ENCODE results near the gene CDK6. TPM values are rescaled to one million over a fixed set of nuclear protein-coding genes. Genes with fewer than 3 reads are reported as not detected.
A peak's percentile ranks its signal among the peaks of the same experiment; 100 is the strongest.
"Not testable (repeated sequence)": the region's sequence is repeated elsewhere in the genome, so short reads cannot be mapped to it uniquely, and the experiment has no call there.

CDK6 gene
- total and polyA plus RNA-seq, 4 donors, result 1.6 to 66.4 (median 12.1) TPM

DNA sequence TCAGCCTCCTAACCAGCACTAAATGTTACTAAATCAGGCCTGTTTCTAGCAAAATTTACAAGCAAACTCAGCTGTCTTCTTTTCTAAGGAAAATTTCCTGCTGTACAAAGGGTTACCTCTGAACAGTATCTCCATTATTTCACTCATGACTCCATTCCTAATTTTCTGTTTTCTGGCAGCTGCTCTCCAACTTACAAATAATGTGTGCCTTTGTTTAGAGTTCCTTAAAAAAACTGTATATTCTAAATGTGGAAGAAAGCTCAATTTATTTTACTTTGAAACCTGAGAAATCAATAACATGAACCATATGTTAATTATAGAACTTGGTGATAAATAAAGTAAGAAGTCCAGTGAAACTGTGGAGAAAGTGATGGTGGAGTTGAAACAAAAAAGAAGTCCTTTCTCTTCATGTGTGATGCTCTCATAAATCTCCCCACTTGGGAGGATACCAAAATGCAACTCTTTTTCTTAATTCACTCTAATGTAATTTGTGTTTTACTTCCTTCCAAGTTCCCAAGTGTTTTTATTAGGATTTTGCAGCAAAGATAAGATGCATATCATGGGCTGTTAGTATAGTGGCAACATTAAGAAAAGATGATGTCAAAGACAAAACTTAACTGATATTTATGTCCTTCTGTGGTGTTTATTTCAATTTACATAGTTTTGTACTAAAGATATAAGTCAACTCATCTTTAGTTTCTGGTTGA is 74.8 kb downstream of the CDK6 start:
- Histone ChIP-seq H3K4me1 (ENCODE audit: control insufficient read depth in 5 of 5, insufficient read depth in 5 of 5, low read length in 5 of 5) (peaks cover 0 to 17% (median 1%) of the 10 kb centered on the region in 5 donors), H3K27ac (ENCODE audit: low read depth in 1 of 2, low read length in 1 of 2) (no peak overlapping the region), H3K4me3 (no peak overlapping the region), H3K36me3 (ENCODE audit: control insufficient read depth in 4 of 4, insufficient read depth in 4 of 4, low read length in 4 of 4) (peaks cover 0 to 7% (median 2%) of the 10 kb centered on the region in 4 donors), H3K9ac (ENCODE audit: insufficient read depth in 1 of 2, low read length in 2 of 2) (no peak overlapping the region), H3K9me3 (ENCODE audit: control insufficient read depth in 4 of 4, insufficient read depth in 3 of 4, low read length in 3 of 4) (no peaks in the 10 kb centered on the region), H3K27me3 (ENCODE audit: control insufficient read depth in 3 of 3, insufficient read depth in 3 of 3, low read length in 2 of 3) (no peaks in the 10 kb centered on the region)
- peak in 1 of 3 donors; percentile 36 for DNase-seq
- ATAC-seq (ENCODE audit: insufficient read depth, low FRiP score), result no peak
- TF ChIP-seq, protein P1, sequence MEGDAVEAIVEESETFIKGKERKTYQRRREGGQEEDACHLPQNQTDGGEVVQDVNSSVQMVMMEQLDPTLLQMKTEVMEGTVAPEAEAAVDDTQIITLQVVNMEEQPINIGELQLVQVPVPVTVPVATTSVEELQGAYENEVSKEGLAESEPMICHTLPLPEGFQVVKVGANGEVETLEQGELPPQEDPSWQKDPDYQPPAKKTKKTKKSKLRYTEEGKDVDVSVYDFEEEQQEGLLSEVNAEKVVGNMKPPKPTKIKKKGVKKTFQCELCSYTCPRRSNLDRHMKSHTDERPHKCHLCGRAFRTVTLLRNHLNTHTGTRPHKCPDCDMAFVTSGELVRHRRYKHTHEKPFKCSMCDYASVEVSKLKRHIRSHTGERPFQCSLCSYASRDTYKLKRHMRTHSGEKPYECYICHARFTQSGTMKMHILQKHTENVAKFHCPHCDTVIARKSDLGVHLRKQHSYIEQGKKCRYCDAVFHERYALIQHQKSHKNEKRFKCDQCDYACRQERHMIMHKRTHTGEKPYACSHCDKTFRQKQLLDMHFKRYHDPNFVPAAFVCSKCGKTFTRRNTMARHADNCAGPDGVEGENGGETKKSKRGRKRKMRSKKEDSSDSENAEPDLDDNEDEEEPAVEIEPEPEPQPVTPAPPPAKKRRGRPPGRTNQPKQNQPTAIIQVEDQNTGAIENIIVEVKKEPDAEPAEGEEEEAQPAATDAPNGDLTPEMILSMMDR (IDR thresholded peaks at IDR 0.05; ENCODE audit: control extremely low read depth, extremely low read depth), result no peak

GRCh38 chr7:92758796-92759431 is 77.5 kb downstream of the CDK6 start:
- ATAC-seq (ENCODE audit: insufficient read depth, low FRiP score), result no peak

GRCh38 chr7:92757311-92757910 is 79.0 kb downstream of the CDK6 start:
- H3K27me3 ChIP-seq (ENCODE audit: control insufficient read depth in 3 of 3, insufficient read depth in 3 of 3, low read length in 2 of 3), result not testable (repeated sequence)

More at GRCh38 chr7:92758796-92759431, 77.5 kb downstream of the CDK6 start:
- no peak for DNase-seq
- Histone ChIP-seq H3K9me3 (ENCODE audit: control insufficient read depth in 4 of 4, insufficient read depth in 3 of 4, low read length in 3 of 4) (no peaks in the 10 kb centered on the region), H3K27me3 (ENCODE audit: control insufficient read depth in 3 of 3, insufficient read depth in 3 of 3, low read length in 2 of 3) (no peaks in the 10 kb centered on the region), H3K27ac (ENCODE audit: low read depth in 1 of 2, low read length in 1 of 2) (no peak overlapping the region), H3K36me3 (ENCODE audit: control insufficient read depth in 4 of 4, insufficient read depth in 4 of 4, low read length in 4 of 4) (peaks cover 0 to 7% (median 2%) of the 10 kb centered on the region in 4 donors), H3K4me3 (no peak overlapping the region), H3K9ac (ENCODE audit: insufficient read depth in 1 of 2, low read length in 2 of 2) (no peak overlapping the region), H3K4me1 (ENCODE audit: control insufficient read depth in 5 of 5, insufficient read depth in 5 of 5, low read length in 5 of 5) (peaks cover 0 to 20% (median 0%) of the 10 kb centered on the region in 5 donors)
- WGBS, 2 donors, result 80 to 81% methylated on average over 2 of the region's 2 CpGs
- TF ChIP-seq, protein P1 (IDR thresholded peaks at IDR 0.05; ENCODE audit: control extremely low read depth, extremely low read depth), result no peak

GRCh38 chr7:92755680-92756079 is 80.7 kb downstream of the CDK6 start:
- TF ChIP-seq, protein P1 (IDR thresholded peaks at IDR 0.05; ENCODE audit: control extremely low read depth, extremely low read depth), result no peak
- Histone ChIP-seq H3K4me1 (ENCODE audit: control insufficient read depth in 5 of 5, insufficient read depth in 5 of 5, low read length in 5 of 5) (peaks cover 0 to 21% (median 0%) of the 10 kb centered on the region in 5 donors), H3K9ac (ENCODE audit: insufficient read depth in 1 of 2, low read length in 2 of 2) (no peak overlapping the region), H3K36me3 (ENCODE audit: control insufficient read depth in 4 of 4, insufficient read depth in 4 of 4, low read length in 4 of 4) (peaks cover 0 to 4% (median 2%) of the 10 kb centered on the region in 4 donors), H3K27ac (ENCODE audit: low read depth in 1 of 2, low read length in 1 of 2) (no peak overlapping the region), H3K4me3 (no peak overlapping the region), H3K9me3 (ENCODE audit: control insufficient read depth in 4 of 4, insufficient read depth in 3 of 4, low read length in 3 of 4) (no peaks in the 10 kb centered on the region), H3K27me3 (ENCODE audit: control insufficient read depth in 3 of 3, insufficient read depth in 3 of 3, low read length in 2 of 3) (no peaks in the 10 kb centered on the region)
- ATAC-seq (ENCODE audit: insufficient read depth, low FRiP score) (no peak), DNase-seq (no peak)
- 46 to 67% methylated on average over 4 of the region's 4 CpGs for WGBS, 2 donors

More at GRCh38 chr7:92757311-92757910, 79.0 kb downstream of the CDK6 start:
- DNase-seq; H3K9me3 ChIP-seq (ENCODE audit: control insufficient read depth in 4 of 4, insufficient read depth in 3 of 4, low read length in 3 of 4); H3K9ac ChIP-seq (ENCODE audit: insufficient read depth in 1 of 2, low read length in 2 of 2); H3K27ac ChIP-seq (ENCODE audit: low read depth in 1 of 2, low read length in 1 of 2); H3K4me3 ChIP-seq; ATAC-seq (ENCODE audit: insufficient read depth, low FRiP score); H3K36me3 ChIP-seq (ENCODE audit: control insufficient read depth in 4 of 4, insufficient read depth in 4 of 4, low read length in 4 of 4): not testable (repeated sequence)
- WGBS, 2 donors, result 49 to 73% methylated on average over 3 of the region's 3 CpGs
- H3K4me1 ChIP-seq (ENCODE audit: control insufficient read depth in 5 of 5, insufficient read depth in 5 of 5, low read length in 5 of 5), result peaks cover 0 to 17% (median 0%) of the 10 kb centered on the region in 5 donors

Data from lung (tissue), 12 donors.